ENCODE results near the gene EPHB1. TPM values are rescaled to one million over a fixed set of nuclear protein-coding genes. Genes with fewer than 3 reads are reported as not detected.

EPHB1 gene
- total RNA-seq, 4 donors from 2014 or later = 0.74 to 2.2 (median 1.1) TPM

GRCh38 chr3:135093121-135093520 lies 298.1 kb downstream of the EPHB1 start:
- ATAC-seq (ENCODE audit: low FRiP score) (no peak), DNase-seq (ENCODE audit: low spot score) (no peak)
- TF ChIP-seq CTCF (IDR thresholded peaks at IDR 0.05) = no peak

GRCh38 chr3:135097276-135097946 lies 302.4 kb downstream of the EPHB1 start:
- ATAC-seq (ENCODE audit: low FRiP score) (no peak), DNase-seq (ENCODE audit: low spot score) (no peak)
- no peak for TF ChIP-seq CTCF (IDR thresholded peaks at IDR 0.05)

- ATAC-seq (ENCODE audit: low FRiP score) = no peak
- no peak for DNase-seq (ENCODE audit: low spot score)
- no peak for TF ChIP-seq CTCF (IDR thresholded peaks at IDR 0.05)
Measured at GRCh38 chr3:135099734-135100355, 304.8 kb downstream of the EPHB1 start.

GRCh38 chr3:135100366-135100765 lies 305.3 kb downstream of the EPHB1 start:
- DNase-seq (ENCODE audit: low spot score) = no peak
- TF ChIP-seq CTCF (IDR thresholded peaks at IDR 0.05) = no peak
- no peak for ATAC-seq (ENCODE audit: low FRiP score)

- DNase-seq (ENCODE audit: low spot score) (no peak), ATAC-seq (ENCODE audit: low FRiP score) (no peak)
- TF ChIP-seq CTCF (IDR thresholded peaks at IDR 0.05) = no peak
Measured at GRCh38 chr3:135103917-135104316, 308.9 kb downstream of the EPHB1 start.

- no peak for TF ChIP-seq CTCF (IDR thresholded peaks at IDR 0.05)
- DNase-seq (ENCODE audit: low spot score) = no peak
- no peak for ATAC-seq (ENCODE audit: low FRiP score)
Measured at GRCh38 chr3:135106445-135106844, 311.4 kb downstream of the EPHB1 start.

- TF ChIP-seq CTCF (IDR thresholded peaks at IDR 0.05) = no peak
- ATAC-seq (ENCODE audit: low FRiP score) (no peak), DNase-seq (ENCODE audit: low spot score) (no peak)
Measured at GRCh38 chr3:135107043-135107442, 312.0 kb downstream of the EPHB1 start.

All from omental fat pad (tissue), 4 donors.